ENCODE results near the gene NOS3.

Gene NOS3

GRCh38 chr7:151062399-151063211, 71.8 kb downstream of the NOS3 start:
- Histone ChIP-seq H3K27me3 (ENCODE audit: control insufficient read depth, insufficient read depth, low read length) (no peaks in the 10 kb centered on the region), H3K4me1 (peaks cover 68% of the 10 kb centered on the region), H3K27ac (peak overlapping the region; percentile 100), H3K36me3 (ENCODE audit: control insufficient read depth, insufficient read depth, low read length) (no peaks in the 10 kb centered on the region), H2AFZ (no peak overlapping the region), H3K4me2 (ENCODE audit: low read length) (peak overlapping the region; percentile 91), H3K4me3 (ENCODE audit: low read depth, low read length) (peak overlapping the region; percentile 53), H3K79me2 (peaks cover 2% of the 10 kb centered on the region), H3K9me3 (ENCODE audit: control insufficient read depth, low read length) (no peaks in the 10 kb centered on the region), H3K9ac (peak overlapping the region; percentile 83)
- TF ChIP-seq, protein P1, sequence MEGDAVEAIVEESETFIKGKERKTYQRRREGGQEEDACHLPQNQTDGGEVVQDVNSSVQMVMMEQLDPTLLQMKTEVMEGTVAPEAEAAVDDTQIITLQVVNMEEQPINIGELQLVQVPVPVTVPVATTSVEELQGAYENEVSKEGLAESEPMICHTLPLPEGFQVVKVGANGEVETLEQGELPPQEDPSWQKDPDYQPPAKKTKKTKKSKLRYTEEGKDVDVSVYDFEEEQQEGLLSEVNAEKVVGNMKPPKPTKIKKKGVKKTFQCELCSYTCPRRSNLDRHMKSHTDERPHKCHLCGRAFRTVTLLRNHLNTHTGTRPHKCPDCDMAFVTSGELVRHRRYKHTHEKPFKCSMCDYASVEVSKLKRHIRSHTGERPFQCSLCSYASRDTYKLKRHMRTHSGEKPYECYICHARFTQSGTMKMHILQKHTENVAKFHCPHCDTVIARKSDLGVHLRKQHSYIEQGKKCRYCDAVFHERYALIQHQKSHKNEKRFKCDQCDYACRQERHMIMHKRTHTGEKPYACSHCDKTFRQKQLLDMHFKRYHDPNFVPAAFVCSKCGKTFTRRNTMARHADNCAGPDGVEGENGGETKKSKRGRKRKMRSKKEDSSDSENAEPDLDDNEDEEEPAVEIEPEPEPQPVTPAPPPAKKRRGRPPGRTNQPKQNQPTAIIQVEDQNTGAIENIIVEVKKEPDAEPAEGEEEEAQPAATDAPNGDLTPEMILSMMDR (IDR thresholded peaks at IDR 0.05): no peak

GRCh38 chr7:151063212-151063561, 72.4 kb downstream of the NOS3 start:
- Histone ChIP-seq H3K9ac (peak overlapping the region; percentile 34), H3K4me3 (ENCODE audit: low read depth, low read length) (peak overlapping the region; percentile 44)

More at GRCh38 chr7:151063212-151063561, 72.4 kb downstream of the NOS3 start:
- H3K27ac ChIP-seq: peak overlapping the region; percentile 100
- peak overlapping the region; percentile 69 for H3K4me2 ChIP-seq (ENCODE audit: low read length)
- H3K27me3 ChIP-seq (ENCODE audit: control insufficient read depth, insufficient read depth, low read length): no peaks in the 10 kb centered on the region
- no peaks in the 10 kb centered on the region for H3K9me3 ChIP-seq (ENCODE audit: control insufficient read depth, low read length)
- peaks cover 2% of the 10 kb centered on the region for H3K79me2 ChIP-seq
- no peaks in the 10 kb centered on the region for H3K36me3 ChIP-seq (ENCODE audit: control insufficient read depth, insufficient read depth, low read length)
- H3K4me1 ChIP-seq: peaks cover 73% of the 10 kb centered on the region
- no peak overlapping the region for H2AFZ ChIP-seq
- TF ChIP-seq, protein P1 (IDR thresholded peaks at IDR 0.05): no peak
